Heart left ventricle (tissue), 16 donors: ENCODE results near the gene ERF. TPM values are rescaled to one million over a fixed set of nuclear protein-coding genes. Genes with fewer than 3 reads are reported as not detected.

Experiments used
- ATAC-seq, 4 donors: fragments of 200-7000 bp; cut with Tn5 transposase; one replicate each; pipeline ENCODE4 v1.9.1; 2020 to 2022; ENCODE audit warnings: moderate library complexity in 4 of 4, mild to moderate bottlenecking in 3 of 4, moderate number of reproducible peaks in 1 of 4
- DNase-seq, 5 donors: peaks; one replicate each; pipeline ENCODE4 v3.0.0-alpha.2; 2020
- H3K27ac ChIP-seq, 12 donors: fragments of 200-600 bp; sonication (generic) in 4 of 12; one replicate each; pipeline versions ENCODE4 v1.5.0 to v1.8.0; 2016 to 2022; ENCODE audit warnings: mild to moderate bottlenecking in 2 of 12
- H3K27me3 ChIP-seq, 9 donors: fragments of 200-600 bp; sonication (generic) in 2 of 9; one replicate each; pipeline versions ENCODE4 v1.5.1 to v1.8.0; 2016 to 2022; ENCODE audit warnings: mild to moderate bottlenecking in 3 of 9
- H3K36me3 ChIP-seq, 9 donors: fragments of 200-600 bp; sonication (generic) in 2 of 9; one replicate each; pipeline versions ENCODE4 v1.5.0 to v1.8.0; 2018 to 2022; ENCODE audit warnings: mild to moderate bottlenecking in 2 of 9
- H3K4me1 ChIP-seq, 12 donors: fragments of 200-600 bp; sonication (generic) in 4 of 12; one replicate each; pipeline versions ENCODE4 v1.5.0 to v1.8.0; 2016 to 2022; ENCODE audit warnings: mild to moderate bottlenecking in 3 of 12
- H3K4me3 ChIP-seq, 12 donors: fragments of 200-600 bp; sonication (generic) in 4 of 12; one replicate each; pipeline versions ENCODE4 v1.5.0 to v1.8.0; 2017 to 2022; ENCODE audit warnings: mild to moderate bottlenecking in 9 of 12, moderate library complexity in 4 of 12
- H3K9me3 ChIP-seq, 12 donors: fragments of 200-600 bp; sonication (generic) in 4 of 12; one replicate each; pipeline versions ENCODE4 v1.5.0 to v1.8.0; 2016 to 2022; ENCODE audit warnings: mild to moderate bottlenecking in 1 of 12
- POLR2A ChIP-seq, 2 donors: fragments of 450-650 bp; IDR thresholded peaks; one replicate each; pipeline ENCODE4 v1.6.1; 2017; ENCODE audit warnings: antibody characterized with exemption in 2 of 2, mild to moderate bottlenecking in 2 of 2, moderate library complexity in 2 of 2
- WGBS, 4 donors: extraction: QIAGEN DNeasy Blood & Tissue Kit in 2 of 4; methylation state at CpG; one replicate each; pipeline versions ENCODE4 v1.1.5 to v1.1.7; 2013 to 2018; 5-methylcytosine and 5-hydroxymethylcytosine counted together
- intact Hi-C, 10 donors: fragments of 100-400 bp; cut with DNase I; formaldehyde crosslinking; loops; one replicate each; pipeline versions ENCODE4 v1.11.1 to v1.14.2; 2022
- polyA plus RNA-seq, 2 donors: library from polyadenylated mRNA; stranded (reverse); fragments of 200-250 nt; gene quantifications; one replicate each; pipeline ENCODE4 v1.2.3, GENCODE V29; 2013
- total RNA-seq, 9 donors: library from RNA; depleted of rRNA in 2 of 9; stranded (reverse); fragments of >200 nt in 2 of 9; fragmentation: NEBNext Ultra II Directional in 3 of 9; extraction: Animal tissue kit (Norgen Biotek cat#: 25700) in 3 of 9; gene quantifications; one replicate each; pipeline versions ENCODE4 v1.1.0 to v1.2.4, GENCODE V29; 2016 to 2023
- TF ChIP-seq, protein P1 (sequence below), 12 donors: fragments of 200-600 bp; sonication (generic) in 4 of 12; IDR thresholded peaks; one replicate each; pipeline versions ENCODE4 v1.5.0 to v1.8.0; 2018 to 2022; ENCODE audit warnings: antibody characterized with exemption in 12 of 12, mild to moderate bottlenecking in 5 of 12
- donor health status: ischemic (EF 13 %, LVEDD 7.1; RV severe dilation, severe dysfunction).
- donor health status: healthy with polysubstance abuse.
- donor health status: DM: no; HTN: yes; CAD: no.
- donor health status: DM: no; HTN: no; CAD: no.
- donor health status: ischemic (EF 25% LVEDD 6.9; RV normal size, moderate dysfunction).
- donor health status: ischemic (EF 25% LVEDD 5.7; RV mildly dilated, moderate dysfunction).
- donor health status: healthy.
- donor health status: DM: yes; HTN: yes; CAD: no.
- donor health status: ischemic (EF 35%, LVEDD 5.7; RV mildly dilated, moderate dysfunction).
- donor health status: nonischemic (EF 11% LVEDD 7.7; RV severe dilation, severe dysfunction).
- donor health status: DM: yes; HTN: yes; CAD: no.
- donor health status: PGD.
- donor health status: ischemic (EF 29% LVEDD 5.4; RV normal size, mild dysfunction).
- donor health status: nonischemic (EF 23%, LVEDD 6.1; RV moderate dilation, normal function).

ERF gene
- total and polyA plus RNA-seq, 11 donors, result 26.1 to 49.7 (median 35.5) TPM

- Histone ChIP-seq H3K36me3 (peaks cover 0 to 63% (median 54%) of the 10 kb centered on the region in 9 donors), H3K27me3 (no peaks in the 10 kb centered on the region), H3K4me1 (no peaks in the 10 kb centered on the region), H3K9me3 (no peaks in the 10 kb centered on the region), H3K27ac (no peak overlapping the region), H3K4me3 (no peak overlapping the region)
- WGBS, 4 donors, result 79 to 85% (median 80%) methylated on average over 20 to 24 of the region's 24 CpGs
- peak in 1 of 5 donors; percentile 17 for DNase-seq
- TF ChIP-seq, protein P1, sequence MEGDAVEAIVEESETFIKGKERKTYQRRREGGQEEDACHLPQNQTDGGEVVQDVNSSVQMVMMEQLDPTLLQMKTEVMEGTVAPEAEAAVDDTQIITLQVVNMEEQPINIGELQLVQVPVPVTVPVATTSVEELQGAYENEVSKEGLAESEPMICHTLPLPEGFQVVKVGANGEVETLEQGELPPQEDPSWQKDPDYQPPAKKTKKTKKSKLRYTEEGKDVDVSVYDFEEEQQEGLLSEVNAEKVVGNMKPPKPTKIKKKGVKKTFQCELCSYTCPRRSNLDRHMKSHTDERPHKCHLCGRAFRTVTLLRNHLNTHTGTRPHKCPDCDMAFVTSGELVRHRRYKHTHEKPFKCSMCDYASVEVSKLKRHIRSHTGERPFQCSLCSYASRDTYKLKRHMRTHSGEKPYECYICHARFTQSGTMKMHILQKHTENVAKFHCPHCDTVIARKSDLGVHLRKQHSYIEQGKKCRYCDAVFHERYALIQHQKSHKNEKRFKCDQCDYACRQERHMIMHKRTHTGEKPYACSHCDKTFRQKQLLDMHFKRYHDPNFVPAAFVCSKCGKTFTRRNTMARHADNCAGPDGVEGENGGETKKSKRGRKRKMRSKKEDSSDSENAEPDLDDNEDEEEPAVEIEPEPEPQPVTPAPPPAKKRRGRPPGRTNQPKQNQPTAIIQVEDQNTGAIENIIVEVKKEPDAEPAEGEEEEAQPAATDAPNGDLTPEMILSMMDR (IDR thresholded peaks at IDR 0.05), result no peak
- TF ChIP-seq POLR2A (IDR thresholded peaks at IDR 0.05), result no peak
- no peak for ATAC-seq
- intact Hi-C loops, result loop anchor here in 3 of 10 donors (5.0 to 10.0 kb wide), 3 partner anchors 47 to 162 kb away; partner anchors contain the start of gene POU2F2 (in 2 of the 3)
Observed at GRCh38 chr19:42294471-42295137, 39.7 kb upstream of the ERF start.

GRCh38 chr19:42293948-42294347 is 39.0 kb upstream of the ERF start:
- Histone ChIP-seq H3K27me3 (no peaks in the 10 kb centered on the region), H3K9me3 (no peaks in the 10 kb centered on the region), H3K4me1 (no peaks in the 10 kb centered on the region), H3K36me3 (peaks cover 0 to 70% (median 61%) of the 10 kb centered on the region in 9 donors), H3K4me3 (no peak overlapping the region), H3K27ac (no peak overlapping the region)
- 87 to 94% (median 91%) methylated on average over 9 to 15 of the region's 15 CpGs for WGBS, 4 donors
- DNase-seq (no peak), ATAC-seq (no peak)
- intact Hi-C loops, result loop anchor here in 2 of 10 donors (5.0 to 10.0 kb wide), 2 partner anchors 47 to 159 kb away; partner anchors contain the start of gene POU2F2 (in 1 of the 2)
- TF ChIP-seq POLR2A (IDR thresholded peaks at IDR 0.05), result no peak
- TF ChIP-seq, protein P1 (IDR thresholded peaks at IDR 0.05), result no peak

GRCh38 chr19:42293540-42293939 is 38.6 kb upstream of the ERF start:
- Histone ChIP-seq H3K27ac (no peak overlapping the region), H3K36me3 (peaks cover 0 to 74% (median 65%) of the 10 kb centered on the region in 9 donors), H3K4me3 (no peak overlapping the region), H3K9me3 (no peaks in the 10 kb centered on the region), H3K27me3 (no peaks in the 10 kb centered on the region), H3K4me1 (no peaks in the 10 kb centered on the region)
- no peak for ATAC-seq
- DNase-seq, result no peak
- intact Hi-C loops, result loop anchor here in 2 of 10 donors (5.0 to 10.0 kb wide), 2 partner anchors 46 to 159 kb away; partner anchors contain the start of gene POU2F2 (in 1 of the 2)
- WGBS, 4 donors, result 82 to 88% (median 86%) methylated on average over 11 to 17 of the region's 17 CpGs
- TF ChIP-seq, protein P1 (IDR thresholded peaks at IDR 0.05), result no peak
- no peak for TF ChIP-seq POLR2A (IDR thresholded peaks at IDR 0.05)

- Histone ChIP-seq H3K36me3 (peaks cover 0 to 80% (median 71%) of the 10 kb centered on the region in 9 donors), H3K27me3 (no peaks in the 10 kb centered on the region), H3K4me1 (no peaks in the 10 kb centered on the region), H3K4me3 (no peak overlapping the region), H3K27ac (no peak overlapping the region), H3K9me3 (no peaks in the 10 kb centered on the region)
- intact Hi-C loops, result loop anchor here in 2 of 10 donors (5.0 to 10.0 kb wide), 2 partner anchors 46 to 158 kb away; partner anchors contain the start of gene POU2F2 (in 1 of the 2)
- DNase-seq, result no peak
- ATAC-seq, result no peak
- WGBS, 4 donors, result 89 to 100% (median 93%) methylated on average over 6 to 14 of the region's 14 CpGs
- TF ChIP-seq, protein P1 (IDR thresholded peaks at IDR 0.05), result no peak
- TF ChIP-seq POLR2A (IDR thresholded peaks at IDR 0.05), result no peak
Observed at GRCh38 chr19:42292963-42293362, 38.0 kb upstream of the ERF start.
